Upper lobe of left lung (tissue), 6 donors: ENCODE measurements around the gene EPS8L2. TPM values are rescaled to one million over a fixed set of nuclear protein-coding genes. Genes with fewer than 3 reads are reported as not detected.

Experiments used
- ATAC-seq, 2 donors: fragments of 200-7000 bp; cut with Tn5 transposase; one replicate each; pipeline ENCODE4 v1.9.1; 2022; ENCODE audit warnings: mild to moderate bottlenecking in 2 of 2, moderate library complexity in 2 of 2; ENCODE audit not compliant: low FRiP score in 2 of 2
- DNase-seq, 2 donors: peaks; one replicate each; pipeline ENCODE4 v3.0.0-alpha.2; 2019 to 2020
- H3K27ac ChIP-seq, 4 donors: fragments of 200-600 bp; sonication (generic); one replicate each; pipeline ENCODE4 v1.5.1; 2016 to 2019
- H3K27me3 ChIP-seq, 4 donors: fragments of 200-600 bp; sonication (generic); one replicate each; pipeline ENCODE4 v1.5.1; 2017 to 2019
- H3K36me3 ChIP-seq, 4 donors: fragments of 200-600 bp; sonication (generic); one replicate each; pipeline ENCODE4 v1.5.1; 2016 to 2019
- H3K4me1 ChIP-seq, 4 donors: fragments of 200-600 bp; sonication (generic); one replicate each; pipeline ENCODE4 v1.5.1; 2018 to 2019
- H3K4me3 ChIP-seq, 4 donors: fragments of 200-600 bp; sonication (generic); one replicate each; pipeline ENCODE4 v1.5.1; 2017 to 2019; ENCODE audit warnings: mild to moderate bottlenecking in 2 of 4, moderate library complexity in 1 of 4
- H3K9me3 ChIP-seq, 4 donors: fragments of 200-600 bp; sonication (generic); one replicate each; pipeline ENCODE4 v1.5.1; 2018 to 2019
- EP300 ChIP-seq, 4 donors: sonication (generic); formaldehyde crosslinking; IDR thresholded peaks; one replicate each; pipeline ENCODE4 v1.5.1; 2017; ENCODE audit warnings: antibody characterized with exemption in 4 of 4, control low read depth in 2 of 4
- POLR2A ChIP-seq, 4 donors: fragments of 450-650 bp; IDR thresholded peaks; one replicate each; pipeline ENCODE4 v1.5.1; 2016 to 2017; ENCODE audit warnings: antibody characterized with exemption in 4 of 4, mild to moderate bottlenecking in 2 of 4
- POLR2AphosphoS5 ChIP-seq, 2 donors: sonication (generic); formaldehyde crosslinking; IDR thresholded peaks; one replicate each; pipeline ENCODE4 v1.5.1; 2017; ENCODE audit warnings: antibody characterized with exemption in 2 of 2
- WGBS, 2 donors: methylation state at CpG; one replicate each; pipeline ENCODE4 v1.1.5; 2017 to 2018; 5-methylcytosine and 5-hydroxymethylcytosine counted together
- total RNA-seq, 6 donors: library from RNA; depleted of rRNA in 4 of 6; stranded (reverse); fragments of >200 nt in 4 of 6; gene quantifications; one replicate each; pipeline versions ENCODE4 v1.1.0 to v1.2.1, GENCODE V29; 2016 to 2021
- TF ChIP-seq, protein P1 (sequence below), 6 experiments: fragments of 450-650 bp in 4 of 6; fragments of 200-600 bp in 2 of 6; sonication (generic) in 2 of 6; IDR thresholded peaks; one replicate each; pipeline ENCODE4 v1.5.1; 2016 to 2019; ENCODE audit warnings: antibody characterized with exemption in 6 of 6
- donor health status: DM: no; HTN: no; CAD: no; lungs with moderate emphysema.
- donor health status: DM: no; HTN: yes; CAD: no; lungs with severe emphysema.

The EPS8L2 gene
- total RNA-seq, 6 donors from 2014 or later, result 120 to 497 (median 199) TPM

DNA sequence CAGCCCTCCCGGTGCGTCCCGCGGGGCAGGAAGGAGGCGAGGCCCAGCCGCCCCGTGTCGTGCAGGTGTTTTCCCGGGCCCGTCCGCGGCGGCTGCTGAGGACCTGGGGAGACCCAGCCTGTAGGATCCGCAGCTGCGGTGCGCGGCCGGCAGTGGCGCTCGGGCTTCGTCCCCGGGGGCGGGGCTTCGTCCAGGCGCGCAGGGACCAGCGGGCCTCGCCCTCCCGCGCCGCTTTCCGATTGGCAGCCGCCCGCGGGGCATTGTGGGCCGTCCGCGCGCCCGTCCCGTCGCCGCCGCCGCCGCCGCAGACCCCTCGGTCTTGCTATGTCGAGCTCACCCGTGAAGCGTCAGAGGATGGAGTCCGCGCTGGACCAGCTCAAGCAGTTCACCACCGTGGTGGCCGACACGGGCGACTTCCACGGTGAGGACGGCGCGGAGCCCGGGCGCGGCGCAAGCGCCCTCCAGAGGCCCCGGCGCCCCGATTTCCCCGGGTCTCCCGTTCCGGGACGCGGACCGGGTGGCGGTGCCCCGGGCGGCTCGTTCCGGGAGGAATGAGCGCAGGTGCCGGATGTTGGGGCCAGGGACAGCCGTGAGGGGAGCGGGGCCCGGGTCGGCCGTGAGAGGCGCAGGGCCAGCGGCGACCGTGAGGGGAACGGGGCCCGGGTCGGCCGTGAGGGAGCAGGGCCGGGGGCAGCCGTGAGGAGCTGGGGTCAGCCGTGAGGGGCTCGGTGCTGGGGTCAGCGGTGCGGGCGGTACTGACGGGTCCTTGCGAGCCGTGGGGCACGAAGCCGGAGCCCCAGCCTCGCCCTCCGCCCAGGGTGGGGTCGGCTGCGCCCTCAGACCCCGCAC lies 41.4 kb downstream of the EPS8L2 start, which contains the start of gene TALDO1:
Gene TALDO1 (plus strand): TSS at position 307 of the 849 bp plus-strand sequence. CDS start 18 bp downstream, at position 325.
- peaks cover 0 to 5% (median 1%) of the 10 kb centered on the region in 4 donors for H3K36me3 ChIP-seq
- WGBS, 2 donors, result 0 to 3% methylated on average over 6 to 26 of the region's 112 CpGs
- peaks cover 22 to 43% (median 28%) of the 10 kb centered on the region in 4 donors for H3K4me1 ChIP-seq
- peak within 1 kb of the TSS; percentile 89 to 96 (median 94) for H3K27ac ChIP-seq
- TF ChIP-seq, protein P1, sequence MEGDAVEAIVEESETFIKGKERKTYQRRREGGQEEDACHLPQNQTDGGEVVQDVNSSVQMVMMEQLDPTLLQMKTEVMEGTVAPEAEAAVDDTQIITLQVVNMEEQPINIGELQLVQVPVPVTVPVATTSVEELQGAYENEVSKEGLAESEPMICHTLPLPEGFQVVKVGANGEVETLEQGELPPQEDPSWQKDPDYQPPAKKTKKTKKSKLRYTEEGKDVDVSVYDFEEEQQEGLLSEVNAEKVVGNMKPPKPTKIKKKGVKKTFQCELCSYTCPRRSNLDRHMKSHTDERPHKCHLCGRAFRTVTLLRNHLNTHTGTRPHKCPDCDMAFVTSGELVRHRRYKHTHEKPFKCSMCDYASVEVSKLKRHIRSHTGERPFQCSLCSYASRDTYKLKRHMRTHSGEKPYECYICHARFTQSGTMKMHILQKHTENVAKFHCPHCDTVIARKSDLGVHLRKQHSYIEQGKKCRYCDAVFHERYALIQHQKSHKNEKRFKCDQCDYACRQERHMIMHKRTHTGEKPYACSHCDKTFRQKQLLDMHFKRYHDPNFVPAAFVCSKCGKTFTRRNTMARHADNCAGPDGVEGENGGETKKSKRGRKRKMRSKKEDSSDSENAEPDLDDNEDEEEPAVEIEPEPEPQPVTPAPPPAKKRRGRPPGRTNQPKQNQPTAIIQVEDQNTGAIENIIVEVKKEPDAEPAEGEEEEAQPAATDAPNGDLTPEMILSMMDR (IDR thresholded peaks at IDR 0.05), result peak; percentile 26 to 66 (median 48)
- TF ChIP-seq POLR2AphosphoS5 (IDR thresholded peaks at IDR 0.05) (peak; percentile 53 to 83), EP300 (IDR thresholded peaks at IDR 0.05) (no peak), POLR2A (IDR thresholded peaks at IDR 0.05) (peak in 3 of 4 donors; percentile 55 to 90 (median 82))
- H3K4me3 ChIP-seq, result peak within 1 kb of the TSS; percentile 93 to 97 (median 94)
- ATAC-seq (peak; percentile 95 to 98), DNase-seq (peak; percentile 96 to 99)
- H3K27me3 ChIP-seq, result no peaks in the 10 kb centered on the region
- H3K9me3 ChIP-seq, result no peaks in the 10 kb centered on the region

DNA sequence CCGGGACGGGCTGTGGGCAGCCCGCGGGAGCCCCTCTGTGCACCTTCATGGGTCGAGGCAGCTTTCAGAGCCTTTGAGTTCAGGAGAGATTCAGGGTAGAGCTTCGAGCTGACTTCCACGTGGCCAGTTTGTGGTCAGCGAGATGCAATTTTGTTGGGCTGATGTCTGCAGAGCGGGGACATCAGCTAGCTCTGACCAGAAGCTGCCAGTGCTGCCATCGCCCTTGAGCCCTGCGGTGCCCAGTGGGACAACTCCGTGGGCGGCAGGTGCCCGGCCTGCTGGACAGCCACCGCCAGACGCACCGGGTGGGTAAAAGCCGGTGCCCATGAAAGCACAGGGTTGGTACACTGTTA lies 42.0 kb downstream of the EPS8L2 start:
- TF ChIP-seq EP300 (IDR thresholded peaks at IDR 0.05) (no peak), POLR2AphosphoS5 (IDR thresholded peaks at IDR 0.05) (no peak), POLR2A (IDR thresholded peaks at IDR 0.05) (no peak)
- TF ChIP-seq, protein P1 (IDR thresholded peaks at IDR 0.05), result no peak
- peaks cover 22 to 43% (median 28%) of the 10 kb centered on the region in 4 donors for H3K4me1 ChIP-seq
- peak overlapping the region; percentile 93 to 97 (median 94) for H3K4me3 ChIP-seq
- H3K36me3 ChIP-seq, result peaks cover 0 to 11% (median 4%) of the 10 kb centered on the region in 4 donors
- DNase-seq (peak in 1 of 2 donors; percentile 83), ATAC-seq (peak; percentile 28 to 42)
- no peaks in the 10 kb centered on the region for H3K9me3 ChIP-seq
- no peaks in the 10 kb centered on the region for H3K27me3 ChIP-seq
- H3K27ac ChIP-seq, result peak overlapping the region; percentile 89 to 96 (median 94)
- 4 to 21% methylated on average over 8 to 17 of the region's 18 CpGs for WGBS, 2 donors

DNA sequence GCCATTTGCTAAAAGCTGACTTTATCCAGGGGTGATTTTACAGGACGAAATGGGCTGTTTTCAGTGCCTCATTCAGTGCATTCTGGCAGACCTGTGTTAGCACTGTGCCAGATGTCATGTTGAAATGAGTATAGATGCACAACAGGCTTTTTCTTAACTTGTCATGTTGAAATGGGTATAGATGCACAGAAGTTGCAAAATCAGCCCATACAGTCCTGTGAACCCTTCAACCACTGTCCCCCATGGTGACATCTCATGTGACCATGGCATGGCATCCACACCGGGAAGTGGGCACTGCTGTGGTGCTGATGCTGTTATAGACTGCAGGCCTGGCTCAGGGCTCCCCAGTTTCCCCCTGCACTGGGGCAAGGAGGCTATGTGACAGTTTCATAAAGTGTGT lies 43.7 kb downstream of the EPS8L2 start:
- ATAC-seq (no peak), DNase-seq (peak in 1 of 2 donors; percentile 64)
- no peak overlapping the region for H3K4me3 ChIP-seq
- no peaks in the 10 kb centered on the region for H3K27me3 ChIP-seq
- peaks cover 0 to 12% (median 5%) of the 10 kb centered on the region in 4 donors for H3K36me3 ChIP-seq
- H3K27ac ChIP-seq, result peak overlapping the region in 3 of 4 donors; percentile 89 to 96 (median 96)
- H3K4me1 ChIP-seq, result peaks cover 22 to 43% (median 28%) of the 10 kb centered on the region in 4 donors
- TF ChIP-seq, protein P1 (IDR thresholded peaks at IDR 0.05), result no peak
- no peak for TF ChIP-seq POLR2A (IDR thresholded peaks at IDR 0.05)
- TF ChIP-seq POLR2AphosphoS5 (IDR thresholded peaks at IDR 0.05), result peak in 1 of 2 donors; percentile 41
- TF ChIP-seq EP300 (IDR thresholded peaks at IDR 0.05), result peak in 1 of 4 donors; percentile 9
- no peaks in the 10 kb centered on the region for H3K9me3 ChIP-seq
- WGBS, 2 donors, result 40 to 63% methylated on average over 2 of the region's 2 CpGs

DNA sequence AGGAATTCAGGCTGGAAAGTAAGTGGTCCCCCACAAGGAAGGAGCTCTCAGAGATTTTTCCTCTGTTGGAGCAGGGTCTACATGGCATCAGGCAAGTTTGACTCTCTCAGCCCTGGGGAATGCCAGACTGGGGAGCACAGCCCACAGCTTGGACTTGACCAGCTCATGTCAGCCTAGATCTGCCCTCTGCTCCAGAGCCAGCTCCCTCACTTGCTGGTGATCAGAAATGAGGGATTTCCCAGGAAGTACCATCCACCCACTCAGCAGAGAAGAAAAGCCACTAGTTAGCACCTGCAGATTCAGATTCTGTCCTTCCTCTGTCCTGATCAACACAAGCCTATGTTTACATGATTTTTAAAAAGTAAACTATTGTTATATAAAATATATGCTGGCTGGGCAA lies 54.2 kb downstream of the EPS8L2 start:
- no peak overlapping the region for H3K4me3 ChIP-seq
- ATAC-seq (no peak), DNase-seq (no peak)
- H3K9me3 ChIP-seq, result no peaks in the 10 kb centered on the region
- TF ChIP-seq, protein P1 (IDR thresholded peaks at IDR 0.05), result no peak
- TF ChIP-seq EP300 (IDR thresholded peaks at IDR 0.05), result no peak
- TF ChIP-seq POLR2AphosphoS5 (IDR thresholded peaks at IDR 0.05), result no peak
- TF ChIP-seq POLR2A (IDR thresholded peaks at IDR 0.05), result no peak
- H3K36me3 ChIP-seq, result peaks cover 36 to 95% (median 84%) of the 10 kb centered on the region in 4 donors
- peaks cover 0 to 10% (median 7%) of the 10 kb centered on the region in 4 donors for H3K4me1 ChIP-seq
- no peak overlapping the region for H3K27ac ChIP-seq
- H3K27me3 ChIP-seq, result no peaks in the 10 kb centered on the region
